CD8-positive, alpha-beta memory T cell (primary cell): Measurements from ENCODE around the gene ZNF622. TPM values are rescaled to one million over a fixed set of nuclear protein-coding genes. Genes with fewer than 3 reads are reported as not detected.

ENCODE experiments used
- CTCF ChIA-PET: fragments of 350-600 bp; sonication (Branson Sonifier 250); formaldehyde crosslinking; loops from one replicate; lab custom pipeline; 2021; ENCODE audit warnings: antibody characterized with exemption; lab: Charles Lee
- POLR2A ChIA-PET: fragments of 350-600 bp; sonication (Branson Sonifier 250); formaldehyde crosslinking; loops from one replicate; lab custom pipeline; 2021; ENCODE audit warnings: antibody characterized with exemption; lab: Charles Lee
- DNase-seq, 5 donors: peaks; one replicate each; pipeline versions ENCODE4 v3.0.0 to v3.0.0-alpha.2; 2020 to 2022; ENCODE audit warnings: mixed read lengths in 1 of 5
- H3K27ac ChIP-seq: one replicate; pipeline ENCODE4 v1.7.0; 2013; ENCODE audit warnings: low read depth, mild to moderate bottlenecking, low read length, moderate library complexity
- H3K27me3 ChIP-seq: 2 replicates; pipeline ENCODE4 v1.7.0; 2013; ENCODE audit warnings: low read length, mild to moderate bottlenecking; ENCODE audit not compliant: insufficient read depth, poor library complexity, severe bottlenecking
- H3K36me3 ChIP-seq: 2 replicates; pipeline ENCODE4 v1.7.0; 2013; ENCODE audit warnings: mild to moderate bottlenecking, low read length, moderate library complexity; ENCODE audit not compliant: insufficient read depth
- H3K4me1 ChIP-seq: 2 replicates; pipeline ENCODE4 v1.7.0; 2013; ENCODE audit warnings: mild to moderate bottlenecking, low read length, moderate library complexity; ENCODE audit not compliant: insufficient read depth
- H3K4me3 ChIP-seq: 2 replicates; pipeline ENCODE4 v1.7.0; 2013; ENCODE audit warnings: mild to moderate bottlenecking, low read length
- H3K9me3 ChIP-seq: 2 replicates; pipeline ENCODE4 v1.7.0; 2013; ENCODE audit warnings: mild to moderate bottlenecking, low read length
- H3K27ac Mint-ChIP-seq, 8 donors: one replicate each; pipeline ENCODE4 v1.8.0; 2020 to 2021; ENCODE audit warnings: mixed read lengths in 8 of 8, mild to moderate bottlenecking in 6 of 8, inconsistent platforms in 3 of 8, moderate library complexity in 3 of 8
- H3K27me3 Mint-ChIP-seq, 2 donors: one replicate each; pipeline ENCODE4 v1.8.0; 2020 to 2021; ENCODE audit warnings: mixed read lengths in 2 of 2, mild to moderate bottlenecking in 1 of 2, moderate library complexity in 1 of 2
- H3K36me3 Mint-ChIP-seq, 3 donors: one replicate each; pipeline ENCODE4 v1.8.0; 2020 to 2021; ENCODE audit warnings: mixed read lengths in 3 of 3, inconsistent platforms in 1 of 3, mild to moderate bottlenecking in 1 of 3
- H3K4me1 Mint-ChIP-seq, 3 donors: one replicate each; pipeline ENCODE4 v1.8.0; 2020 to 2021; ENCODE audit warnings: mixed read lengths in 3 of 3, inconsistent platforms in 1 of 3, mild to moderate bottlenecking in 1 of 3
- H3K4me3 Mint-ChIP-seq, 7 donors: one replicate each; pipeline ENCODE4 v1.8.0; 2020 to 2021; ENCODE audit warnings: mixed read lengths in 7 of 7, mild to moderate bottlenecking in 6 of 7, moderate library complexity in 4 of 7, inconsistent platforms in 2 of 7
- H3K9me3 Mint-ChIP-seq, 5 donors: one replicate each; pipeline ENCODE4 v1.8.0; 2020 to 2022; ENCODE audit warnings: mixed read lengths in 5 of 5, mild to moderate bottlenecking in 3 of 5, moderate library complexity in 2 of 5, inconsistent platforms in 1 of 5
- polyA plus RNA-seq: library from polyadenylated mRNA; unstranded; fragments of 300-500 nt; fragmentation: Illumina TruSeq; gene quantifications from one replicate; pipeline ENCODE4 v1.2.3, GENCODE V29; 2021
- total RNA-seq, 2 experiments: library from RNA; stranded (reverse); gene quantifications; one replicate each; pipeline ENCODE4 v1.2.3, GENCODE V29; 2021

The ZNF622 gene
- total and polyA plus RNA-seq, 3 experiments from 2014 or later, result 45.1 to 54.9 (median 45.9) TPM

DNA sequence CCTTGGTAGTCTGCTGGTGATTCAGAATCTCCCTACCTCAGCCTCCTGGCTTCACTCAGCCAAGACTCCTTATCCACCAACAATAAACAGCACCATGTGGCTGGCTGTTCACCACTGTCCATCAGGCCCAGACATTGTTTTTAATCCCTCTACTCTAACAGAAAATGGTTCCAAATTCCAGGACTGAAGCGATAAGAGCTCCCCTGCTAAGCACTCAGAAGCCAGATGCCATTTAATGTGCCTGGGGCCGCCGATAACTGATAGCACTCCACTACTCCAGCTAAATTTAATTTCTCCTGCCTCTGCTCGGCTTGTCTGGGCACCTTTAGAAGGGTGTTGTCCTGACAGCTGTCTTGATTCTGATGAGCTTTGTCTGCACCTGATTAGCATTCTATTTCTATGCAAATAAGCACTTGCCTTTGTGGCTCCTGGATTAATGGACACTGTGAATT is 47.1 kb downstream of the ZNF622 start:
- Mint-ChIP-seq H3K4me1 (no peaks in the 10 kb centered on the region), H3K9me3 (no peaks in the 10 kb centered on the region), H3K36me3 (no peaks in the 10 kb centered on the region), H3K4me3 (no peak overlapping the region), H3K27ac (no peak overlapping the region), H3K27me3 (peaks cover 9 to 21% of the 10 kb centered on the region in 2 donors)
- H3K27me3 ChIP-seq, result no peaks in the 10 kb centered on the region
- no peaks in the 10 kb centered on the region for H3K36me3 ChIP-seq
- no peak overlapping the region for H3K4me3 ChIP-seq
- POLR2A ChIA-PET, result no interaction called here
- DNase-seq, result no peak
- H3K4me1 ChIP-seq, result no peaks in the 10 kb centered on the region
- H3K9me3 ChIP-seq, result no peaks in the 10 kb centered on the region
- H3K27ac ChIP-seq, result no peak overlapping the region
- CTCF ChIA-PET, result no interaction called here

DNA sequence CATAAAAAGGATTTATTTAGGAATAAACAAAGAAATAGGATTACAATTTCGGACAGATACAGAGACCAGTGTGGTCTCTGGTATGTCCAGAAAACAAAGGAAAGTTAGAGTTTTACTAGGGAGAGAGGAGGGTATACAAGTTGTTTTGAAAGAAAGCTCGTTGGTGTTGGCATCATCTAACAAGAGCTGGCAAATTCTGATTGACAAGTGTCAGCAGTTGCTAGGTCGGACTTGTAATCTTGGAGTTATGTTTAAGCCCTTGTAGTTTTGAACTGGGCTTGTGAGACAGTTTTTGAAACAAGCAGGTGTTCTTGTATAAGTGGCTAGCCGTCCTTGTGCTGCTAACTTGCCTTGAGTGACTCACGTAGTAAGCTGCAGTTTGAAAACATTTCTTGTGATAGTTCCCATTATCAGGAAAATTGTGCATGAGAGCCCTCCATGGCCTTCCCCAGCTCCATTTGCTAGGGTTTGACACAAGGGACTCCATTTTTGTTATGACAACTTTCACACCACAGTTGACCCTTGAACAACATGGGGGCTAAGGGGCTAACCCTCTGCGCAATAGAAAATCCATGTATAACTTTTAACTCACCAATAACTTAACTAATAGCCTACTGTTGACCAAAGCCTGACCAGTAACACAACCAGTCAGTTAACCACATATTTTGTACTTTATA is 48.1 kb downstream of the ZNF622 start:
- no peaks in the 10 kb centered on the region for H3K4me1 ChIP-seq
- no peak for DNase-seq
- H3K27ac ChIP-seq, result no peak overlapping the region
- H3K36me3 ChIP-seq, result no peaks in the 10 kb centered on the region
- no peak overlapping the region for H3K4me3 ChIP-seq
- POLR2A ChIA-PET, result no interaction called here
- Mint-ChIP-seq H3K36me3 (no peaks in the 10 kb centered on the region), H3K4me1 (no peaks in the 10 kb centered on the region), H3K9me3 (no peaks in the 10 kb centered on the region), H3K27ac (no peak overlapping the region), H3K4me3 (no peak overlapping the region), H3K27me3 (peaks cover 9 to 15% of the 10 kb centered on the region in 2 donors)
- no peaks in the 10 kb centered on the region for H3K27me3 ChIP-seq
- CTCF ChIA-PET, result no interaction called here
- no peaks in the 10 kb centered on the region for H3K9me3 ChIP-seq

DNA sequence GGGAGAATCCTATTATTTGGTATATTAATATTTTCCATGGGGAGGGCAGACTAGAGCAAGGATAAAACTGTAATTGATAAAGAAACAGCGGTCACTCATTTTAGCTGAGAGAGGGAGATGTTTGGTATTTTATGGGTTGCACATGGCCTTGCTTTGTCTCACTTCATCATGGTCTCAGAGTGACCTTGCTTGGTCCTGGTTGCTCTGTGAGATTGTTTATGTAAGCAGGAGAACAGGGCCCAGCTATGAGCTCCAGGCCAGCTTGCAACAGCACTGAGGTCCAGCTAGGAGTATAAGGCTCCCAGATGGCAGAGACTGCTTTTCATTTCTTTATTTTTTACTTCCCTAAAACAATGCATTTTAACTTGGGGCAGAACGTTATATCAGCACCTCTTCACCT is 50.7 kb downstream of the ZNF622 start:
- no peaks in the 10 kb centered on the region for H3K36me3 ChIP-seq
- no peaks in the 10 kb centered on the region for H3K9me3 ChIP-seq
- Mint-ChIP-seq H3K9me3 (no peaks in the 10 kb centered on the region), H3K27me3 (peaks cover 0 to 9% of the 10 kb centered on the region in 2 donors), H3K36me3 (no peaks in the 10 kb centered on the region), H3K4me3 (no peak overlapping the region), H3K4me1 (no peaks in the 10 kb centered on the region), H3K27ac (no peak overlapping the region)
- no peaks in the 10 kb centered on the region for H3K27me3 ChIP-seq
- H3K4me3 ChIP-seq, result no peak overlapping the region
- ChIA-PET POLR2A (no interaction called here), CTCF (no interaction called here)
- H3K4me1 ChIP-seq, result no peaks in the 10 kb centered on the region
- DNase-seq, result no peak
- no peak overlapping the region for H3K27ac ChIP-seq

DNA sequence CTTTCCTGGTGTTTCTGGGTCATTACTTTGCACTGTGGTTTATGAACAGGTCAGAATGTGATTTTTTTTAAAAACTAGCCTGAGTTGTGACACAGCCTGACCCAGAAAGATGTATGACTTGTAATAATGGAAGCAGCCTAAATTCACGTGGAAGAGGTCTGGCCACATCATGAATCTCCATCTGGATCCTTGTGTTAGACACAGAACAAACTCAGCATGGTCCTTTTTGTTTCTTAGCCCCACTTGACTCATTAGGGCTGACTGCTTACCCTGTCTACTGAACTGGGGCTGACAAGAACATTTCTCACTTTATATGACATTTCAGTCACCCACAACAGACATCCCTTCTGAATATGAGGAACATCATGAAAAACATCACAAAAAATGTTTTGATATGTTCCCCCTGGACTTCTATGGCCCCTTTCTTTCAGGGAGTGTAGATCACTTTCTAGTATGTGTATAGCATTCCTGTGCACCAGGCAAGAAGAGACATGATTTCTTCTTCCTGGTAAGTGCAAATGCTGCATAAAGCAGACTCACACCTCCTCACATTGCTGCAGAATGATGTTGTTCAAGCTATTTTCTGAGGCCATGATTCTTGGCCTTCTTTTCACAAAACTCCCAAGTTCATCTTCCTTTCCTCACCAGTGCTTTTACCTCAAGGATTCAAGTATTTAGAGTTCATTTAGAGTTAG is 52.3 kb downstream of the ZNF622 start:
- DNase-seq, result no peak
- no peak overlapping the region for H3K27ac Mint-ChIP-seq
- ChIA-PET CTCF (no interaction called here), POLR2A (no interaction called here)
- peaks cover 0 to 9% of the 10 kb centered on the region in 2 donors for H3K27me3 Mint-ChIP-seq
- no peaks in the 10 kb centered on the region for H3K4me1 ChIP-seq
- no peak overlapping the region for H3K27ac ChIP-seq
- H3K9me3 ChIP-seq, result no peaks in the 10 kb centered on the region
- no peak overlapping the region for H3K4me3 ChIP-seq
- H3K36me3 ChIP-seq, result no peaks in the 10 kb centered on the region
- H3K4me1 Mint-ChIP-seq, result no peaks in the 10 kb centered on the region
- H3K36me3 Mint-ChIP-seq, result no peaks in the 10 kb centered on the region
- no peak overlapping the region for H3K4me3 Mint-ChIP-seq
- H3K27me3 ChIP-seq, result no peaks in the 10 kb centered on the region
- no peaks in the 10 kb centered on the region for H3K9me3 Mint-ChIP-seq

DNA sequence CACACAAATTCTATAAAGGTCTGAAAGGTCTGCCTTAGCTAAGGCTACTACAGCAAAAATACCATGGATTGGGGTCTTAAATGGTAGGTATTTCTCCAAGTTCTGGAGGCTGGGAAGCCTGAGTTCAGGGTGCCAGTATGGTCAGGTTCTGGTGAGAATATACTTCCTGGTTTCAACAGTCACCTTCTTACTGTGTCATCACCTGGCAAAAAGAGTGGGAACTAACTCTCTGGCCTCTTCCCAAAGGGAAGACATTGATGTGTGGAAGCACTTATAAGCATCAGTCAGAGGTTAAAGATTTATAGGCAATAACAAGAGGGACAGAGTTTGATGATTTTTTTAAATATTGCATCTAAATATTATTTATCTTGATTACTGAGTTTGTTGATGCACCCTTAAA is 53.0 kb downstream of the ZNF622 start:
- Mint-ChIP-seq H3K4me1 (no peaks in the 10 kb centered on the region), H3K36me3 (no peaks in the 10 kb centered on the region)

DNA sequence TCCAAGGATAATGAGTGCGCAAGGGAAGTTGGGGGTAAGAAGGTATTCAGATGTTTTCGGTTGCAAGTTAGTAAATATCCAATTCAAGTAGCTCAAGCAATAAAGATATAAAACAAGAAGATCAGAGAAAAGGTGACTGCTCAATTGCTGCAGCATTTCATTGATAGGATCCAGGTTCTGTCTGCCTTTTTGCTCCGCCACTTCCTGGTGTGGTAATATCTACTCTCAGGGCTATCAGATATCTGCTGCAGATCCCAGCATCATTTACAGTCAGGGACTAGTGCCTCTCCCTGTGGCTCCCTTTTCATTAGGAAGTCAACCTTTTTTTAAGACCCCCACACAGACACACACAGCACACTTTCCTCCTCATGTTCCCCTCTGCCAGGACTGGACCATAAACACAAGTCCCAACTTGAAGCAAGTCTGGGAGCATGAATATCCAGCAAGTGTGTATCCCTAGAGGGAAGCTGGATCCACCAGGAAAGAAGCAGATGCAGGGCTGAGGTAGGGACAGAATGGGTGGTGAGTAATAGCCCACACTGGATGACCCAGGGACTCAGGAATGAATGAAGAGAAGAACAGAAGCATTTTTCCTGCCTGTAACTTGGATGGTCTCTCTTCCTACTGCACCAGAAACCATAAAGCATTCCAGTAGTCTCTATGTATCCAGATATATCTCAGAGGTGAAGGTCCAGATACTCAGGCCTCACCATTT is 53.7 kb downstream of the ZNF622 start:
- Histone ChIP-seq H3K27me3 (no peaks in the 10 kb centered on the region), H3K36me3 (no peaks in the 10 kb centered on the region), H3K27ac (no peak overlapping the region), H3K9me3 (no peaks in the 10 kb centered on the region), H3K4me3 (no peak overlapping the region), H3K4me1 (no peaks in the 10 kb centered on the region)
- Mint-ChIP-seq H3K27me3 (peaks cover 0 to 12% of the 10 kb centered on the region in 2 donors), H3K4me1 (no peaks in the 10 kb centered on the region), H3K36me3 (no peaks in the 10 kb centered on the region), H3K27ac (no peak overlapping the region), H3K4me3 (peak overlapping the region in 1 of 7 donors; percentile 3), H3K9me3 (no peaks in the 10 kb centered on the region)
- ChIA-PET CTCF (no interaction called here), POLR2A (no interaction called here)
- DNase-seq, result no peak

More for the DNA sequence above, 53.0 kb downstream of the ZNF622 start:
- Histone ChIP-seq H3K9me3 (no peaks in the 10 kb centered on the region), H3K4me1 (no peaks in the 10 kb centered on the region), H3K27ac (no peak overlapping the region), H3K36me3 (no peaks in the 10 kb centered on the region), H3K4me3 (no peak overlapping the region), H3K27me3 (no peaks in the 10 kb centered on the region)
- H3K27ac Mint-ChIP-seq, result no peak overlapping the region
- H3K9me3 Mint-ChIP-seq, result no peaks in the 10 kb centered on the region
- H3K4me3 Mint-ChIP-seq, result no peak overlapping the region
- peaks cover 0 to 12% of the 10 kb centered on the region in 2 donors for H3K27me3 Mint-ChIP-seq
- ChIA-PET POLR2A (no interaction called here), CTCF (no interaction called here)
- DNase-seq, result no peak

DNA sequence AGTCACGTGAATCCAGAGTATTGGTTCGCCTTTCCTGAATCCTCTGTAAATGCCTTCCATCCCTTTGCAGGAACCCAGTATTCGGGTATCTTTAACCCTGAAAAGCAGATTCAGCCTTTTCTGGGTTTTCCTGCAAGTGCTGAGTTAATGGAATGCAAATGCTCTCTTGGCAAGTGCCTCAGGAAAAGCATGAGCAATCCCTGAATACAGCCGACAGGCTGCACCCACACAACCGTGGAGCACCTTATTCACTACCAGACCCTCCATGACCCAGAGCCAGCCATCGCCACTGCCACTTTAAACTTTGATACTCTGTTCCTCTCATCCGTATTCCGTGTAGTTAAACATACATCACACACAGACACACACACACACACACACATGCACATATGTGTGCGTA is 54.4 kb downstream of the ZNF622 start:
- DNase-seq, result no peak
- no peaks in the 10 kb centered on the region for H3K9me3 ChIP-seq
- H3K27me3 ChIP-seq, result no peaks in the 10 kb centered on the region
- no peak overlapping the region for H3K27ac ChIP-seq
- H3K36me3 ChIP-seq, result no peaks in the 10 kb centered on the region
- Mint-ChIP-seq H3K9me3 (no peaks in the 10 kb centered on the region), H3K4me1 (no peaks in the 10 kb centered on the region), H3K36me3 (no peaks in the 10 kb centered on the region), H3K27ac (no peak overlapping the region), H3K27me3 (peaks cover 0 to 12% of the 10 kb centered on the region in 2 donors), H3K4me3 (no peak overlapping the region)
- ChIA-PET CTCF (no interaction called here), POLR2A (no interaction called here)
- H3K4me3 ChIP-seq, result no peak overlapping the region
- H3K4me1 ChIP-seq, result no peaks in the 10 kb centered on the region

DNA sequence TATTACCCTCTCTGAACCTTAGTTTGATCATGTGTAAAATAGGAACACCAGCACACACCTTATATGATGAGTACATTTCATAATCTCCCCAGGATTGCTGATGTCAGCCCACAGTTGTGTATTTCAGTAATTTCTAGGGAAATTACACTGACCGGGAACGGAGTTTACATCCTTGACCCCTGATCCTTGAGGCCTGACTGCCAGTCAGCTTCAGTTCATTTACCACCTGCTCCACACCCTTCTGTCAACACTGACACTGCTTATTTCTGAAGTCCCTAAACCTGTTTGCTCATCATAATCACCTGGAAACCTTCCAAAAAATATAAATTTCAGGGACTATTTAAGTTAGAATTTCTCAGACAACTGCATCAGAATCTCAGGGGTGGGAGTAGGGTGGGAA is 55.3 kb downstream of the ZNF622 start:
- no peak overlapping the region for H3K27ac Mint-ChIP-seq
- no peak overlapping the region for H3K4me3 Mint-ChIP-seq
- no peaks in the 10 kb centered on the region for H3K36me3 Mint-ChIP-seq
- Histone ChIP-seq H3K27ac (no peak overlapping the region), H3K4me1 (no peaks in the 10 kb centered on the region), H3K9me3 (no peaks in the 10 kb centered on the region), H3K36me3 (no peaks in the 10 kb centered on the region), H3K4me3 (no peak overlapping the region), H3K27me3 (no peaks in the 10 kb centered on the region)
- POLR2A ChIA-PET, result no interaction called here
- no peaks in the 10 kb centered on the region for H3K4me1 Mint-ChIP-seq
- CTCF ChIA-PET, result no interaction called here
- no peak for DNase-seq
- H3K9me3 Mint-ChIP-seq, result no peaks in the 10 kb centered on the region
- peaks cover 0 to 12% of the 10 kb centered on the region in 2 donors for H3K27me3 Mint-ChIP-seq
